Stomach smooth muscle (tissue), 2 donors: ENCODE results near the gene RETREG3.
"Not testable (repeated sequence)": the region's sequence is repeated elsewhere in the genome, so short reads cannot be mapped to it uniquely, and the experiment has no call there.

Experiments
- H3K27ac ChIP-seq: one replicate; pipeline ENCODE4 v1.7.0; 2013; ENCODE audit warnings: mild to moderate bottlenecking, low read length, inconsistent platforms
- H3K27me3 ChIP-seq, 2 donors: one replicate each; pipeline ENCODE4 v1.7.0; 2013; ENCODE audit warnings: low read length in 2 of 2; ENCODE audit not compliant: insufficient read depth in 2 of 2, control insufficient read depth in 1 of 2
- H3K36me3 ChIP-seq, 2 donors: one replicate each; pipeline ENCODE4 v1.7.0; 2013; ENCODE audit warnings: low read length in 2 of 2; ENCODE audit not compliant: control insufficient read depth in 2 of 2, insufficient read depth in 2 of 2
- H3K4me1 ChIP-seq: one replicate; pipeline ENCODE4 v1.7.0; 2013; ENCODE audit warnings: low read length; ENCODE audit not compliant: control insufficient read depth, insufficient read depth
- H3K4me3 ChIP-seq, 2 donors: one replicate each; pipeline ENCODE4 v1.7.0; 2013; ENCODE audit warnings: low read length in 2 of 2
- H3K9ac ChIP-seq, 2 donors: one replicate each; pipeline ENCODE4 v1.7.0; 2013; ENCODE audit warnings: low read length in 2 of 2, mild to moderate bottlenecking in 1 of 2
- H3K9me3 ChIP-seq, 2 donors: one replicate each; pipeline ENCODE4 v1.7.0; 2013; ENCODE audit warnings: low read length in 2 of 2; ENCODE audit not compliant: control insufficient read depth in 2 of 2
- donor health status: healthy.
- donor health status: Pancreatic carcinoma.

The RETREG3 gene

DNA sequence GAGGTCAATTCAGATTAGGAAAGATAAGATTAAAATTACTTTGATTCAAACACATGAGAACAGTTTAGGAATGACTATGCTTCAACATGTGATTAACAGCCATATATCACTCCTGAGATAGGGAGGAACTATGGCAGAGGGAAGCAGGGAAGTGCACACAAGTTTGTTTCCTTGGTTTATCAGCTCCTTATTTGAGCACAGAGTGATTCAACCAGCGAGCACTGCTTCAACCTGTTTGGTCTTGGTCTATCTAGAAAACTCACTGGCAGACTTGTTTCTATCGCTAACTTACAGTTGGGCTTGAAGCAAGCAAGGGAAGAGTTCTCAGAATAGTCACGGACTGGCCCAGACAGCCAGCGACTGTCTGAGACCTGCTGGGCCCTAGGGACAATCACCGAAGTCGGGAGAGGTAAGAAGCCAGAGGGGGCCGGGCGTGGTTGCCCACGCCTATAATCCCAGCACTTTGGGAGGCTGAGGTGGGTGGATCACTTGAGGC is 23.8 kb upstream of the RETREG3 start:
- H3K27me3 ChIP-seq: no peaks in the 10 kb centered on the region
- H3K9ac ChIP-seq: no peak overlapping the region
- H3K4me1 ChIP-seq: no peaks in the 10 kb centered on the region
- H3K27ac ChIP-seq: no peak overlapping the region
- no peaks in the 10 kb centered on the region for H3K36me3 ChIP-seq
- H3K9me3 ChIP-seq: no peaks in the 10 kb centered on the region
- no peak overlapping the region for H3K4me3 ChIP-seq

- Histone ChIP-seq H3K27ac (no peak overlapping the region), H3K9me3 (no peaks in the 10 kb centered on the region), H3K4me1 (no peaks in the 10 kb centered on the region), H3K36me3 (no peaks in the 10 kb centered on the region), H3K9ac (no peak overlapping the region), H3K4me3 (no peak overlapping the region), H3K27me3 (no peaks in the 10 kb centered on the region)
Observed at GRCh38 chr17:42629411-42630009, 20.3 kb upstream of the RETREG3 start.

- not testable (repeated sequence) for H3K27me3 ChIP-seq, H3K4me3 ChIP-seq, H3K27ac ChIP-seq, H3K9ac ChIP-seq, H3K9me3 ChIP-seq, H3K36me3 ChIP-seq, H3K4me1 ChIP-seq
Observed at GRCh38 chr17:42627032-42627764, 18.0 kb upstream of the RETREG3 start.

DNA sequence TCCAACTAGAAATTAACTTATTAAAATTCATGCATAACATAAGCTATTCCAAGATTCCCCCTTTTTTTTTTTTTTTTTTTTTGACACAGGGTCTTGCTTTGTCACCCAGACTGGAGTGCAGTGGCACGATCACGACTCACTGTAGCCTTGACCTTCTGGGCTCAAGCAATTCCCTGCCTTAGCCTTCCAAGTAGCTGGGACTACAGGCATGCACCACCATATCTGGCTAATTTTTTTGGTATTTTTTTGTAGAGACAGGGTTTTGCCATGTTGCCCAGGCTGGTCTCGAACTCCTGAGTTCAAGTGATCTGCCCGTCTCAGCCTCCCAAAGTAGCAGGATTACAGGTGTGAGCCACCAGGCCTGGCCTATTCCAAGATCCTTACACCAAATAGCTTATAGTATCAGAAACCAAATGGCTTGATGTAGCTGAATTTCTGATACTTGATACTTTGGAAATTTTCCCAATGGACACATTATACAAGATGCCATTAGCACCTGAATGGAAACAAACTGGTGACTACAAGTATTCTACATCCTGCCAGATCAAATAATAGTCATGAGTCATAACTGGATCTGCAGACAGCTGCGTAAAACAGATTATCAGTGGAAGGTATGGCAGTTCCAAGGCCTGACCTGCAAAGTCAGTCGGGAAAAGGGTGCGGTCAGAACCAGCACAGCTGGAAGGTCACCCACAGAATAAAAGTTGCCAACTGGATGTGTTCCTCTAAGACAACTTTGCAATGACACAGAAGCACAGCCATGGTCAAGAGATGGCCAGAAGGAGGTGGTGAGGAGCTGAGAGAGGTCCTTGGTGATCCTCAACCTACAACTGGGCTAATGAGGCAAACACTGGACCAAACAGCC is 14.8 kb upstream of the RETREG3 start:
- Histone ChIP-seq H3K27me3 (no peaks in the 10 kb centered on the region), H3K9ac (no peak overlapping the region), H3K4me1 (peaks cover under 1% of the 10 kb centered on the region), H3K36me3 (no peaks in the 10 kb centered on the region), H3K4me3 (no peak overlapping the region), H3K9me3 (no peaks in the 10 kb centered on the region), H3K27ac (no peak overlapping the region)

DNA sequence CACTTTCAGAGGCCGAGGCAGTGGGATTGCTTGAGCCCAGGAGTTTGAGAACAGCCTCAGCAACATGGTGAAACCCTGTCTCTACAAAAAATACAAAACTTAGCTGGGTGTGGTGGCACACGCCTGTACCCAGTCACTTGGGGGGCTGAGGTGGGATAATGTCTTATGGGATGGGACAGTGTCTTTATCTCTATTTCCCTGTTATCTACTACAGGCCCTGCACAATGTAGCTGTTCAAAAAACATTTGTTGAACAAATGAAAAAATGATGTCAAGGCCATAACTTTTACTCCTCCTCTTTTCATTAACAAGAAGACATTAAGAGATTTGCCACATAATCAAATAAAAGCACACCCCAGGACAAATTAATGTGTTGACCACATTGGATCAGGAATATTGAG is 14.1 kb upstream of the RETREG3 start:
- no peaks in the 10 kb centered on the region for H3K27me3 ChIP-seq
- no peak overlapping the region for H3K4me3 ChIP-seq
- no peak overlapping the region for H3K27ac ChIP-seq
- no peaks in the 10 kb centered on the region for H3K9me3 ChIP-seq
- peaks cover 8% of the 10 kb centered on the region for H3K4me1 ChIP-seq
- no peaks in the 10 kb centered on the region for H3K36me3 ChIP-seq
- H3K9ac ChIP-seq: no peak overlapping the region

DNA sequence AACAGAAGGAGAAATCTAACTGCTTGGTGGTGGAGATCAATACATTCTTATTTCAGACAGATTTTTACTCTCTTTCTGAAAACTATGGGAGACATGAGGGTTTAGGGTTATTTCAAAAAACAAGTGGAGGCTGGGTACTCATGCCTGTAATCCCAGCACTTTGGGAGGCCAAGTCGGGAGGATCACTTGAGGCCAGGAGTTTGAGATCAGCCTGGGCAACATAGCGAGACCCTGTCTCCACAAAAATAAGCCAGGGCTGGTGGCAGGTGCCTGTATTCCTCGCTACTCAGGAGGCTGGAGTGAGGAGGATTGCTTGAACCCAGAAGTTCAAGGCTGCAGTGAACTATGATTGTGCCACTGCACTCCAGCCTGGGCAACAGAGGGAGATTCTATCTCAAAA is 12.8 kb upstream of the RETREG3 start:
- peaks cover 14% of the 10 kb centered on the region for H3K4me1 ChIP-seq
- not testable (repeated sequence) for H3K36me3 ChIP-seq, H3K27ac ChIP-seq, H3K4me3 ChIP-seq, H3K27me3 ChIP-seq, H3K9me3 ChIP-seq, H3K9ac ChIP-seq

DNA sequence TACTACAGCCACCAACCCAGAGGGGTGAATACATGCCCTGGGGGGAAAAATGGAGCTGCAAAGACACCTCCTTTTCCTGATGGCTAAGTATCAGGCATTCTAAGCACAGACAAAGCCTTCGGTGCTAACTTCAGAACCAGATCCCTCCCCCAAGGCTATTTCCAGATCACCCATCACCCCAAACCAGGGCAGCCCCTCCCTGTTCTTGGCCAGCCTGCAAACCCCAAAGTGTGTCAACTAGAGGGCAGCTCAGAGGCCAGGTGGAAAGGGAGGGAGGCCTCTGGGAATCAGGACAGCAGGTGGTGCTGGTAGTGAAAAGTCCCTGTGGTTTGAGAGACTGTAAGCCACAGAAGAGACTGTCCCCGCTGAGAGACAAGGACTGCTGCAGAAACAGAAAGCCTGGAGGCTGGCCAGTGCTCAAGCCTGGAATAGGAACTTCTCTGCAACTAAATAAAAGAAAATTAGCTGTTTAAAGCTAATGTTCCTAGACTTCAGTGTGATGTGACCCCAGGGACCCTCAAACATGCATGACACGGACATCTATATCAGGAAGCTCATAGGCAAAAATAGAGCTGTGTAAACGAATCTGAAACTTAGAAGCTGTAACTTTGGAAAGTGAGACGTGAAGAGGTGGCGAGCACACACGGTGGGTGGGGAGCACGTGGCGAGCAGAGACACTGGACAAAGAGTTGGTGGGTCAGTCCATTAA is 9.4 kb upstream of the RETREG3 start:
- H3K27me3 ChIP-seq: no peaks in the 10 kb centered on the region
- H3K9me3 ChIP-seq: no peaks in the 10 kb centered on the region
- H3K9ac ChIP-seq: peak overlapping the region; percentile 30 to 51
- peaks cover 14% of the 10 kb centered on the region for H3K4me1 ChIP-seq
- H3K27ac ChIP-seq: peak overlapping the region; percentile 6
- H3K4me3 ChIP-seq: peak overlapping the region in 1 of 2 donors; percentile 35
- peaks cover 15 to 19% of the 10 kb centered on the region in 2 donors for H3K36me3 ChIP-seq

- peaks cover 18 to 22% of the 10 kb centered on the region in 2 donors for H3K36me3 ChIP-seq
- H3K27ac ChIP-seq: peak overlapping the region; percentile 6
- no peak overlapping the region for H3K4me3 ChIP-seq
- H3K4me1 ChIP-seq: peaks cover 14% of the 10 kb centered on the region
- no peaks in the 10 kb centered on the region for H3K27me3 ChIP-seq
- H3K9ac ChIP-seq: peak overlapping the region; percentile 30 to 51
- no peaks in the 10 kb centered on the region for H3K9me3 ChIP-seq
Observed at GRCh38 chr17:42617956-42618431, 8.8 kb upstream of the RETREG3 start.

DNA sequence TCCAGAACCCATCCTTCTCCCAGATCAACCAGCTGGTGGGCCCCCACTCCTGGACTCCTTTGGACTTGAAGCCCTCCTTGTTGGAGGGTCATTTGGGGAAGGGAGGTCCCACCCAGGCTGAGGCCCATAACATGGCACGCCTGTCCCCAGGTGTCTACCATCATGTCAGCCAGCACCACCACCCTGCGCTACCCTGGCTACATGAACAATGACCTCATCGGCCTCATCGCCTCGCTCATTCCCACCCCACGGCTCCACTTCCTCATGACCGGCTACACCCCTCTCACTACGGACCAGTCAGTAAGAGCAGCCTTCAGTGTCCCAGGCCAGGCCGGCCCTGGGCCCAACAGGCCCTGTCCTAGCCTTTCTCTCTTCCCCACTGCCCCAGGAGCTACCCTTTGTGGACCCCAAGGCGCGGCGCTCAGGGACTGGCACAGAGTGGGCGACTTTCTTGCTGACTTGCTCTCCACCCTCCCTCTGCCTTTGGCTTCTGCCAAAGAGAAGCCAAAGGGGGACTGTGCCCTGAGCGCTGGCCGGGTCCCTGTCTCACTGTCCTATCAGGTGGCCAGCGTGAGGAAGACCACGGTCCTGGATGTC is 4.6 kb upstream of the RETREG3 start:
- Histone ChIP-seq H3K4me1 (peaks cover 19% of the 10 kb centered on the region), H3K36me3 (peaks cover 31% of the 10 kb centered on the region in 2 donors), H3K9ac (no peak overlapping the region), H3K27ac (no peak overlapping the region), H3K4me3 (no peak overlapping the region), H3K27me3 (no peaks in the 10 kb centered on the region), H3K9me3 (no peaks in the 10 kb centered on the region)

DNA sequence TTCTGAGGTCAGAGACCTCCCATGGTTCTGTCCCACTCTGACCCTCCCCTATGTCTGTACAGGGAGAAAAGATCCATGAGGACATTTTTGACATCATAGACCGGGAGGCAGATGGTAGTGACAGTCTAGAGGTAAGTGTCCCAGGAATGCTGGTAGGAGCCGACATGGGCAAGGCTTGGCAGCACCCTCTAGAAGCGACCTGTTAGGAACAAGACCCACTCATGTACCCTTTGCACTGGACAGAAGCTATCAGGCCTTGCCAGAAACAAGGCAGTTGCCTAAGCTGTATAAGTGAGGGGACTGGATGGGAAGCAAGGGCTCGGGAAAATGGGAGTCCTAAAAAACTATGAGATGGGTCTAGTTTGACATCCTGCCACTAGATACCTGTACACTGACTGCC is 2.8 kb upstream of the RETREG3 start:
- H3K27ac ChIP-seq: no peak overlapping the region
- peaks cover 19% of the 10 kb centered on the region for H3K4me1 ChIP-seq
- no peak overlapping the region for H3K4me3 ChIP-seq
- peaks cover 31% of the 10 kb centered on the region in 2 donors for H3K36me3 ChIP-seq
- no peaks in the 10 kb centered on the region for H3K9me3 ChIP-seq
- no peak overlapping the region for H3K9ac ChIP-seq
- H3K27me3 ChIP-seq: no peaks in the 10 kb centered on the region
